Mesendoderm (in vitro differentiated cells): ENCODE results near the gene ZNF391.
"Not testable (repeated sequence)": the region's sequence is repeated elsewhere in the genome, so short reads cannot be mapped to it uniquely, and the experiment has no call there.

Experiments
- DNase-seq: peaks from one replicate; pipeline ENCODE4 v3.0.0; 2013
- H2AK5ac ChIP-seq: 2 replicates; pipeline ENCODE4 v1.6.1; 2013; ENCODE audit warnings: low read length, inconsistent platforms
- H2BK120ac ChIP-seq: 2 replicates; pipeline ENCODE4 v1.6.1; 2013; ENCODE audit warnings: low read depth, mild to moderate bottlenecking, low read length, moderate library complexity, mixed read lengths
- H2BK15ac ChIP-seq: replicated peaks from 2 replicates; pipeline ENCODE4 v1.6.1; 2013; ENCODE audit warnings: low read depth, mild to moderate bottlenecking, moderate library complexity
- H2BK5ac ChIP-seq: 2 replicates; pipeline ENCODE4 v1.6.1; 2013; ENCODE audit warnings: low read length, inconsistent platforms
- H3K18ac ChIP-seq: 2 replicates; pipeline ENCODE4 v1.6.1; 2013; ENCODE audit warnings: mild to moderate bottlenecking, low read length, mixed read lengths
- H3K23ac ChIP-seq: one replicate; pipeline ENCODE4 v1.6.1; 2013; ENCODE audit warnings: low read length
- H3K27ac ChIP-seq: 2 replicates; pipeline ENCODE4 v1.5.1; 2013; ENCODE audit warnings: low read depth, mild to moderate bottlenecking, inconsistent platforms, low read length, moderate library complexity
- H3K27me3 ChIP-seq: 2 replicates; pipeline ENCODE4 v1.6.1; 2013; ENCODE audit warnings: low read length, control low read depth, mild to moderate bottlenecking, inconsistent platforms; ENCODE audit not compliant: insufficient read depth, poor library complexity
- H3K36me3 ChIP-seq: 2 replicates; pipeline ENCODE4 v1.6.1; 2013; ENCODE audit warnings: low read length, inconsistent platforms; ENCODE audit not compliant: control insufficient read depth, insufficient read depth
- H3K4ac ChIP-seq: one replicate; pipeline ENCODE4 v1.6.1; 2013; ENCODE audit warnings: low read depth, mild to moderate bottlenecking, low read length, moderate library complexity
- H3K4me1 ChIP-seq: 2 replicates; pipeline ENCODE4 v1.6.1; 2013; ENCODE audit warnings: low read depth, low read length, inconsistent platforms; ENCODE audit not compliant: control insufficient read depth
- H3K4me2 ChIP-seq: 2 replicates; pipeline ENCODE4 v1.6.1; 2013; ENCODE audit warnings: low read length
- H3K4me3 ChIP-seq: 2 replicates; pipeline ENCODE4 v1.5.1; 2013; ENCODE audit warnings: mild to moderate bottlenecking, low read length
- H3K56ac ChIP-seq: one replicate; pipeline ENCODE4 v1.6.1; 2013; ENCODE audit warnings: low read length
- H3K79me1 ChIP-seq: 2 replicates; pipeline ENCODE4 v1.6.1; 2013; ENCODE audit warnings: low read length, inconsistent platforms
- H3K79me2 ChIP-seq: 2 replicates; pipeline ENCODE4 v1.6.1; 2013; ENCODE audit warnings: mild to moderate bottlenecking, low read length; ENCODE audit not compliant: control insufficient read depth, insufficient read depth
- H3K9ac ChIP-seq: 2 replicates; pipeline ENCODE4 v1.6.1; 2013; ENCODE audit warnings: low read length, inconsistent platforms
- H4K5ac ChIP-seq: one replicate; pipeline ENCODE4 v1.6.1; 2013; ENCODE audit warnings: low read length
- H4K8ac ChIP-seq: one replicate; pipeline ENCODE4 v1.6.1; 2013; ENCODE audit warnings: low read depth, mild to moderate bottlenecking, control low read depth, low read length, moderate library complexity
- WGBS: extraction: QIAGEN DNeasy Blood & Tissue Kit; methylation state at CpG from one replicate; pipeline ENCODE4 v1.1.7; 2013; ENCODE audit warnings: low lambda C conversion rate, missing lambda C conversion rate; ENCODE audit not compliant: insufficient coverage; ENCODE audit errors: extremely low coverage; 5-methylcytosine and 5-hydroxymethylcytosine counted together

The ZNF391 gene

GRCh38 chr6:27424851-27425250, 36.3 kb downstream of the ZNF391 start:
- H2BK5ac ChIP-seq, H3K23ac ChIP-seq, H3K36me3 ChIP-seq, H3K56ac ChIP-seq, H3K79me2 ChIP-seq, H2BK15ac ChIP-seq, H3K18ac ChIP-seq, H3K79me1 ChIP-seq, H3K4me2 ChIP-seq, H2BK120ac ChIP-seq, H3K9ac ChIP-seq, H2AK5ac ChIP-seq, H4K5ac ChIP-seq, H4K8ac ChIP-seq, H3K4me1 ChIP-seq, H3K27me3 ChIP-seq, H3K4ac ChIP-seq, H3K4me3 ChIP-seq, DNase-seq, H3K27ac ChIP-seq: not testable (repeated sequence)
- WGBS: no CpG with 5 or more reads among the region's 36 CpGs

- no peak overlapping the region for H4K5ac ChIP-seq
- no CpG with 5 or more reads among the region's 4 CpGs for WGBS
- H2BK5ac ChIP-seq: no peak overlapping the region
- no peaks in the 10 kb centered on the region for H3K27me3 ChIP-seq
- H2BK15ac ChIP-seq: no peak overlapping the region
- H3K4me1 ChIP-seq: no peaks in the 10 kb centered on the region
- DNase-seq: no peak
- no peak overlapping the region for H3K9ac ChIP-seq
- H2BK120ac ChIP-seq: no peak overlapping the region
- no peak overlapping the region for H3K27ac ChIP-seq
- no peak overlapping the region for H3K56ac ChIP-seq
- no peaks in the 10 kb centered on the region for H3K79me2 ChIP-seq
- no peaks in the 10 kb centered on the region for H3K36me3 ChIP-seq
- no peak overlapping the region for H3K18ac ChIP-seq
- H3K23ac ChIP-seq: no peak overlapping the region
- no peak overlapping the region for H3K4me3 ChIP-seq
- H3K4ac ChIP-seq: no peak overlapping the region
- H2AK5ac ChIP-seq: no peak overlapping the region
- no peak overlapping the region for H3K4me2 ChIP-seq
- H4K8ac ChIP-seq: no peak overlapping the region
- H3K79me1 ChIP-seq: no peaks in the 10 kb centered on the region
Measured at GRCh38 chr6:27426045-27426620, 37.6 kb downstream of the ZNF391 start.

- no CpG with 5 or more reads among the region's 4 CpGs for WGBS
- H3K36me3 ChIP-seq: no peaks in the 10 kb centered on the region
- H2BK15ac ChIP-seq: no peak overlapping the region
- no peaks in the 10 kb centered on the region for H3K79me2 ChIP-seq
- H3K18ac ChIP-seq: no peak overlapping the region
- no peak overlapping the region for H3K4me2 ChIP-seq
- no peak overlapping the region for H3K4ac ChIP-seq
- no peak overlapping the region for H2BK5ac ChIP-seq
- no peak overlapping the region for H4K5ac ChIP-seq
- no peaks in the 10 kb centered on the region for H3K27me3 ChIP-seq
- no peak overlapping the region for H3K27ac ChIP-seq
- H4K8ac ChIP-seq: no peak overlapping the region
- no peak for DNase-seq
- H3K4me1 ChIP-seq: no peaks in the 10 kb centered on the region
- no peak overlapping the region for H3K56ac ChIP-seq
- no peaks in the 10 kb centered on the region for H3K79me1 ChIP-seq
- H3K4me3 ChIP-seq: no peak overlapping the region
- H2BK120ac ChIP-seq: no peak overlapping the region
- H2AK5ac ChIP-seq: no peak overlapping the region
- no peak overlapping the region for H3K9ac ChIP-seq
- no peak overlapping the region for H3K23ac ChIP-seq
Measured at GRCh38 chr6:27428502-27428901, 39.9 kb downstream of the ZNF391 start.

- Histone ChIP-seq H3K9ac (no peak overlapping the region), H3K4me3 (no peak overlapping the region), H3K36me3 (no peaks in the 10 kb centered on the region), H4K5ac (no peak overlapping the region), H3K4me2 (no peak overlapping the region), H3K27ac (no peak overlapping the region), H2AK5ac (no peak overlapping the region), H3K56ac (no peak overlapping the region), H4K8ac (no peak overlapping the region), H3K4me1 (no peaks in the 10 kb centered on the region), H2BK120ac (no peak overlapping the region), H3K4ac (no peak overlapping the region), H3K18ac (no peak overlapping the region), H2BK5ac (no peak overlapping the region), H3K79me2 (no peaks in the 10 kb centered on the region), H3K79me1 (no peaks in the 10 kb centered on the region), H2BK15ac (no peak overlapping the region), H3K23ac (no peak overlapping the region), H3K27me3 (no peaks in the 10 kb centered on the region)
- no CpG with 5 or more reads among the region's 2 CpGs for WGBS
- no peak for DNase-seq
Measured at GRCh38 chr6:27428966-27429365, 40.4 kb downstream of the ZNF391 start.

- Histone ChIP-seq H3K4me1 (no peaks in the 10 kb centered on the region), H3K79me2 (no peaks in the 10 kb centered on the region), H3K23ac (no peak overlapping the region), H3K27ac (no peak overlapping the region), H2BK15ac (no peak overlapping the region), H3K79me1 (no peaks in the 10 kb centered on the region), H3K18ac (no peak overlapping the region), H3K4ac (no peak overlapping the region), H2AK5ac (no peak overlapping the region), H2BK5ac (no peak overlapping the region), H4K5ac (no peak overlapping the region), H4K8ac (no peak overlapping the region), H3K4me2 (no peak overlapping the region), H3K9ac (no peak overlapping the region), H2BK120ac (no peak overlapping the region), H3K56ac (no peak overlapping the region), H3K36me3 (no peaks in the 10 kb centered on the region), H3K4me3 (no peak overlapping the region), H3K27me3 (no peaks in the 10 kb centered on the region)
- WGBS: no CpG with 5 or more reads among the region's 1 CpG
- DNase-seq: no peak
Measured at GRCh38 chr6:27433714-27434113, 45.2 kb downstream of the ZNF391 start.

GRCh38 chr6:27439371-27439770, 50.8 kb downstream of the ZNF391 start:
- H3K18ac ChIP-seq: no peak overlapping the region
- no peak overlapping the region for H4K8ac ChIP-seq
- no peak overlapping the region for H3K4ac ChIP-seq
- H2BK120ac ChIP-seq: no peak overlapping the region
- no peak overlapping the region for H2AK5ac ChIP-seq
- WGBS: no CpG with 5 or more reads among the region's 4 CpGs
- H3K79me1 ChIP-seq: no peaks in the 10 kb centered on the region
- H3K27me3 ChIP-seq: no peaks in the 10 kb centered on the region
- no peak overlapping the region for H3K56ac ChIP-seq
- no peak overlapping the region for H3K23ac ChIP-seq
- H3K9ac ChIP-seq: no peak overlapping the region
- no peak overlapping the region for H3K4me3 ChIP-seq
- H3K4me1 ChIP-seq: no peaks in the 10 kb centered on the region
- no peak overlapping the region for H3K4me2 ChIP-seq
- DNase-seq: no peak
- no peaks in the 10 kb centered on the region for H3K79me2 ChIP-seq
- no peak overlapping the region for H2BK15ac ChIP-seq
- no peak overlapping the region for H2BK5ac ChIP-seq
- no peak overlapping the region for H4K5ac ChIP-seq
- no peak overlapping the region for H3K27ac ChIP-seq
- H3K36me3 ChIP-seq: no peaks in the 10 kb centered on the region
